ENCODE results near the gene PEX10.

DNA sequence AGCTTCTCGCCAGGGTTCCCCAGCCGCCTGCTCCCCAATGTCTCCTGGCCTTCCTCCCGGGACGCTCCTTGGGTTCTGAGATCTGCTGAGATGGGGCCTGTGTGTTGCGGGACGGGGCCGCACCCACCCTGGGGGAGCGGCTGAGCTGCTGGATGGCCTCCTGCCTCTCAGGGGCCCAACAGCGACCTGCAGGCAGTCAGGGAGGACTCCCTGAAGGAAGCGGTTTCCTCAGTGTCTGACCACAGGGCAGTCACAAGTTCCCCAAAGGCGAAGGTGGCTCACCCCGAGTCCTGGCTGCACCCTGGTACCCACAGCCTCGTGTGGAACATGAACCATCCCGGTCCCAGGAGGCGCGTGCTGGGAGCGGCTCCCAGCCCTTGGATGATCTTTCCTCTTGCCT lies 45.1 kb upstream of the PEX10 start:
- no peak for TF ChIP-seq EZH2phosphoT487 (IDR thresholded peaks at IDR 0.05; ENCODE audit: borderline replicate concordance)
- TF ChIP-seq, protein P1, sequence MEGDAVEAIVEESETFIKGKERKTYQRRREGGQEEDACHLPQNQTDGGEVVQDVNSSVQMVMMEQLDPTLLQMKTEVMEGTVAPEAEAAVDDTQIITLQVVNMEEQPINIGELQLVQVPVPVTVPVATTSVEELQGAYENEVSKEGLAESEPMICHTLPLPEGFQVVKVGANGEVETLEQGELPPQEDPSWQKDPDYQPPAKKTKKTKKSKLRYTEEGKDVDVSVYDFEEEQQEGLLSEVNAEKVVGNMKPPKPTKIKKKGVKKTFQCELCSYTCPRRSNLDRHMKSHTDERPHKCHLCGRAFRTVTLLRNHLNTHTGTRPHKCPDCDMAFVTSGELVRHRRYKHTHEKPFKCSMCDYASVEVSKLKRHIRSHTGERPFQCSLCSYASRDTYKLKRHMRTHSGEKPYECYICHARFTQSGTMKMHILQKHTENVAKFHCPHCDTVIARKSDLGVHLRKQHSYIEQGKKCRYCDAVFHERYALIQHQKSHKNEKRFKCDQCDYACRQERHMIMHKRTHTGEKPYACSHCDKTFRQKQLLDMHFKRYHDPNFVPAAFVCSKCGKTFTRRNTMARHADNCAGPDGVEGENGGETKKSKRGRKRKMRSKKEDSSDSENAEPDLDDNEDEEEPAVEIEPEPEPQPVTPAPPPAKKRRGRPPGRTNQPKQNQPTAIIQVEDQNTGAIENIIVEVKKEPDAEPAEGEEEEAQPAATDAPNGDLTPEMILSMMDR (conservative IDR thresholded peaks at IDR 0.05; ENCODE audit: low read length) = no peak

All from Loucy (cell line).